Vagina (tissue), 2 donors: Measurements from ENCODE around the gene CYSRT1. TPM values are rescaled to one million over a fixed set of nuclear protein-coding genes. Genes with fewer than 3 reads are reported as not detected.
A peak's percentile ranks its signal among the peaks of the same experiment; 100 is the strongest.

Source experiments
- DNase-seq, 2 donors: peaks; one replicate each; pipeline ENCODE4 v3.0.0-alpha.2; 2017; ENCODE audit errors: extremely low spot score in 2 of 2
- H3K27ac ChIP-seq: fragments of 200-600 bp; sonication (generic); one replicate; pipeline ENCODE4 v1.5.1; 2019
- H3K27me3 ChIP-seq: fragments of 200-600 bp; sonication (generic); one replicate; pipeline ENCODE4 v1.5.1; 2019
- H3K36me3 ChIP-seq, 2 donors: fragments of 200-600 bp; sonication (generic); one replicate each; pipeline ENCODE4 v1.5.1; 2017 to 2019
- H3K4me1 ChIP-seq: fragments of 200-600 bp; sonication (generic); one replicate; pipeline ENCODE4 v1.5.1; 2019
- H3K4me3 ChIP-seq, 2 donors: fragments of 200-600 bp; sonication (generic); 1 replicate in 1 of 2; 2 replicates in 1 of 2; pipeline ENCODE4 v1.5.1; 2016 to 2019
- H3K9me3 ChIP-seq: fragments of 200-600 bp; sonication (generic); one replicate; pipeline ENCODE4 v1.5.1; 2019
- CTCF ChIP-seq, 3 experiments: fragments of 450-650 bp in 2 of 3; fragments of 200-600 bp in 1 of 3; sonication (generic) in 1 of 3; IDR thresholded peaks; one replicate each; pipeline ENCODE4 v1.5.1; 2017 to 2019; ENCODE audit warnings: antibody characterized with exemption in 3 of 3, mild to moderate bottlenecking in 2 of 3, moderate library complexity in 2 of 3
- POLR2A ChIP-seq, 2 donors: fragments of 450-650 bp; IDR thresholded peaks; one replicate each; pipeline ENCODE4 v1.6.1; 2017; ENCODE audit warnings: antibody characterized with exemption in 2 of 2, mild to moderate bottlenecking in 2 of 2, moderate library complexity in 2 of 2
- POLR2AphosphoS5 ChIP-seq, 2 donors: sonication (generic); formaldehyde crosslinking; IDR thresholded peaks; one replicate each; pipeline ENCODE4 v1.9.0; 2017; ENCODE audit warnings: antibody characterized with exemption in 2 of 2, mild to moderate bottlenecking in 2 of 2, low read depth in 1 of 2; ENCODE audit not compliant: insufficient read depth in 1 of 2
- intact Hi-C: fragments of 100-400 bp; cut with DNase I; formaldehyde crosslinking; loops from one replicate; pipeline ENCODE4 v1.15.1; 2023
- total RNA-seq: library from RNA; depleted of rRNA; stranded (reverse); fragments of >200 nt; gene quantifications from one replicate; pipeline ENCODE4 v1.2.3, GENCODE V29; 2016

The CYSRT1 gene
- total RNA-seq, 1 donor from 2014 or later = 24.3 TPM

- Histone ChIP-seq H3K27ac (no peak overlapping the region), H3K4me1 (peaks cover 36% of the 10 kb centered on the region), H3K4me3 (peak overlapping the region in 1 of 2 donors; percentile 35), H3K27me3 (no peaks in the 10 kb centered on the region), H3K36me3 (no peaks in the 10 kb centered on the region), H3K9me3 (no peaks in the 10 kb centered on the region)
- no peak for DNase-seq
- intact Hi-C loops = no loop called here
- no peak for TF ChIP-seq CTCF (IDR thresholded peaks at IDR 0.05)
- no peak for TF ChIP-seq POLR2AphosphoS5 (IDR thresholded peaks at IDR 0.05; ENCODE audit: insufficient read depth in 1 of 2, low read depth in 1 of 2)
- no peak for TF ChIP-seq POLR2A (IDR thresholded peaks at IDR 0.05)
These were observed 6.2 kb upstream of the CYSRT1 start for GRCh38 chr9:137218754-137219271.

GRCh38 chr9:137219757-137220316 is 5.1 kb upstream of the CYSRT1 start:
- DNase-seq = no peak
- intact Hi-C loops = no loop called here
- peaks cover 43% of the 10 kb centered on the region for H3K4me1 ChIP-seq
- H3K4me3 ChIP-seq = no peak overlapping the region
- no peaks in the 10 kb centered on the region for H3K36me3 ChIP-seq
- no peaks in the 10 kb centered on the region for H3K27me3 ChIP-seq
- H3K27ac ChIP-seq = no peak overlapping the region
- no peak for TF ChIP-seq CTCF (IDR thresholded peaks at IDR 0.05)
- no peak for TF ChIP-seq POLR2A (IDR thresholded peaks at IDR 0.05)
- no peak for TF ChIP-seq POLR2AphosphoS5 (IDR thresholded peaks at IDR 0.05; ENCODE audit: insufficient read depth in 1 of 2, low read depth in 1 of 2)
- no peaks in the 10 kb centered on the region for H3K9me3 ChIP-seq

GRCh38 chr9:137220317-137221094 is 4.5 kb upstream of the CYSRT1 start:
- H3K36me3 ChIP-seq = no peaks in the 10 kb centered on the region
- no peaks in the 10 kb centered on the region for H3K9me3 ChIP-seq
- no peak for DNase-seq
- no peak overlapping the region for H3K4me3 ChIP-seq
- H3K4me1 ChIP-seq = peaks cover 43% of the 10 kb centered on the region
- TF ChIP-seq POLR2AphosphoS5 (IDR thresholded peaks at IDR 0.05; ENCODE audit: insufficient read depth in 1 of 2, low read depth in 1 of 2) (no peak), CTCF (IDR thresholded peaks at IDR 0.05) (no peak), POLR2A (IDR thresholded peaks at IDR 0.05) (no peak)
- no peak overlapping the region for H3K27ac ChIP-seq
- no peaks in the 10 kb centered on the region for H3K27me3 ChIP-seq
- intact Hi-C loops = no loop called here

- H3K4me1 ChIP-seq = peaks cover 43% of the 10 kb centered on the region
- peak overlapping the region in 1 of 2 donors; percentile 61 for H3K4me3 ChIP-seq
- H3K27me3 ChIP-seq = no peaks in the 10 kb centered on the region
- no peaks in the 10 kb centered on the region for H3K36me3 ChIP-seq
- H3K9me3 ChIP-seq = no peaks in the 10 kb centered on the region
- no peak for DNase-seq
- intact Hi-C loops = no loop called here
- TF ChIP-seq CTCF (IDR thresholded peaks at IDR 0.05) (no peak), POLR2AphosphoS5 (IDR thresholded peaks at IDR 0.05; ENCODE audit: insufficient read depth in 1 of 2, low read depth in 1 of 2) (no peak), POLR2A (IDR thresholded peaks at IDR 0.05) (no peak)
- H3K27ac ChIP-seq = no peak overlapping the region
These were observed 3.9 kb upstream of the CYSRT1 start for GRCh38 chr9:137221095-137221505.
